Stimulated activated CD4-positive, alpha-beta T cell treated with anti-CD3 and anti-CD28 coated beads, Interleukin-1b, Interleukin-23, amount 100 ng/mL, for 4 hours (primary cell): ENCODE data around the gene OR52E4.

Experiments
- DNase-seq, 2 donors: peaks; one replicate each; pipeline ENCODE4 v3.0.0-alpha.2; 2020; ENCODE audit warnings: low read depth in 2 of 2

Gene OR52E4

GRCh38 chr11:5929571-5930368, 49.3 kb downstream of the OR52E4 start:
- DNase-seq = no peak

- no peak for DNase-seq
Observed at GRCh38 chr11:5930614-5931013, 50.2 kb downstream of the OR52E4 start.

GRCh38 chr11:5931061-5931460, 50.6 kb downstream of the OR52E4 start:
- no peak for DNase-seq

- no peak for DNase-seq
Observed at GRCh38 chr11:5932671-5933070, 52.2 kb downstream of the OR52E4 start.

GRCh38 chr11:5933116-5933515, 52.7 kb downstream of the OR52E4 start:
- no peak for DNase-seq
